K562 (cell line): ENCODE results near the gene MGST2. TPM values are rescaled to one million over a fixed set of nuclear protein-coding genes. Genes with fewer than 3 reads are reported as not detected.

Source experiments
- ATAC-seq: fragments of 200-7000 bp; cut with Tn5 transposase; 3 replicates; pipeline ENCODE4 v1.9.1; 2020; ENCODE audit warnings: moderate library complexity
- BruUV-seq: library from RNA; stranded (reverse); fragments of 400-500 nt; replicated peaks from 2 replicates; lab custom pipeline; 2021; lab: Mats Ljungman, UMichigan
- CTCF ChIA-PET: fragments of 300-600 bp; formaldehyde crosslinking; extraction: SDS; loops from one replicate; lab custom pipeline; 2021; ENCODE audit warnings: low intra/inter-chr PET ratio; lab: Yijun Ruan, JAX
- POLR2A ChIA-PET: fragments of 300-600, 350-650 bp; sonication (Branson Sonifier 250); formaldehyde crosslinking; extraction: SDS; loops from one replicate; lab custom pipeline; 2021; ENCODE audit warnings: antibody characterized with exemption, inconsistent platforms; lab: Yijun Ruan, JAX
- DNase-seq, 4 experiments: peaks; one replicate each; pipeline versions ENCODE4 v3.0.0 to v3.0.0-alpha.2; 2011 to 2018; ENCODE audit warnings: low spot score in 3 of 4, mixed read lengths in 3 of 4; ENCODE audit errors: extremely low read depth in 1 of 4
- FAIRE-seq: peaks from 2 replicates; lab custom pipeline; 2011; peaks lifted over from hg19 to GRCh38; lab: Jason Lieb, UNC
- H2AFZ ChIP-seq: 2 replicates; pipeline ENCODE4 v1.6.0; 2011; ENCODE audit warnings: low read depth, low read length, control low read depth, inconsistent platforms
- H3K27ac ChIP-seq: fragments of 200-600 bp; 3 replicates; pipeline ENCODE4 v1.8.0; 2011; ENCODE audit warnings: low read depth, mild to moderate bottlenecking, control low read depth, inconsistent platforms, low read length, moderate library complexity, mixed read lengths; ENCODE audit errors: extremely low read depth
- H3K27me3 ChIP-seq, 2 experiments: fragments of 300-600 bp in 1 of 2; 2 replicates in 1 of 2; 3 replicates in 1 of 2; pipeline versions ENCODE4 v1.6.0 to v1.8.0; 2011; ENCODE audit warnings: inconsistent platforms in 2 of 2, low read length in 2 of 2, mild to moderate bottlenecking in 1 of 2, mixed read lengths in 1 of 2, moderate library complexity in 1 of 2; ENCODE audit not compliant: control insufficient read depth in 2 of 2, insufficient read depth in 2 of 2
- H3K36me3 ChIP-seq: fragments of 300-600 bp; 3 replicates; pipeline ENCODE4 v1.8.0; 2011; ENCODE audit warnings: mild to moderate bottlenecking, low read length, inconsistent platforms; ENCODE audit not compliant: control insufficient read depth, insufficient read depth
- H3K4me1 ChIP-seq, 2 experiments: fragments of 200-600 bp in 1 of 2; replicated peaks in 1 of 2; 2 replicates in 1 of 2; 3 replicates in 1 of 2; pipeline versions ENCODE4 v1.5.1 to v1.8.0; 2011; ENCODE audit warnings: inconsistent platforms in 2 of 2, low read length in 2 of 2, mild to moderate bottlenecking in 1 of 2, mixed read lengths in 1 of 2, moderate library complexity in 1 of 2; ENCODE audit not compliant: control insufficient read depth in 2 of 2, insufficient read depth in 2 of 2
- H3K4me2 ChIP-seq: 2 replicates; pipeline ENCODE4 v1.6.1; 2011; ENCODE audit warnings: low read length, control low read depth, inconsistent platforms, mixed read lengths; ENCODE audit not compliant: insufficient read depth
- H3K4me3 ChIP-seq: fragments of 200-600 bp; sonication (generic), shearing (Covaris generic); 2 replicates; pipeline ENCODE4 v1.5.1; 2016; ENCODE audit warnings: control low read depth, inconsistent platforms
- H3K79me2 ChIP-seq: fragments of 200-600 bp; 3 replicates; pipeline ENCODE4 v1.8.0; 2011; ENCODE audit warnings: low read length, inconsistent platforms; ENCODE audit not compliant: control insufficient read depth, insufficient read depth
- H3K9ac ChIP-seq, 2 experiments: 2 replicates each; pipeline versions ENCODE4 v1.6.0 to v1.6.1; 2011; ENCODE audit warnings: low read depth in 2 of 2, low read length in 2 of 2, control low read depth in 1 of 2, inconsistent platforms in 1 of 2, mild to moderate bottlenecking in 1 of 2, mixed read lengths in 1 of 2; ENCODE audit not compliant: insufficient read depth in 1 of 2
- H3K9me1 ChIP-seq: one replicate; pipeline ENCODE4 v1.6.0; 2011; ENCODE audit warnings: inconsistent platforms, mild to moderate bottlenecking, low read length, moderate library complexity; ENCODE audit not compliant: control insufficient read depth, insufficient read depth
- H3K9me3 ChIP-seq: replicated peaks from 2 replicates; pipeline ENCODE4 v1.5.1; 2011; ENCODE audit warnings: low read depth, low read length, inconsistent platforms; ENCODE audit not compliant: control insufficient read depth, insufficient read depth
- H4K20me1 ChIP-seq: replicated peaks from 2 replicates; pipeline ENCODE4 v1.6.1; 2011; ENCODE audit warnings: low read length, inconsistent platforms, mixed read lengths; ENCODE audit not compliant: control insufficient read depth, insufficient read depth
- CEBPB ChIP-seq: fragments of 450-650 bp; IDR thresholded peaks from 2 replicates; pipeline ENCODE4 v1.6.1; 2016; ENCODE audit warnings: missing genetic modification characterization, missing compliant biosample characterization
- GTF2F1 ChIP-seq: IDR thresholded peaks from 2 replicates; pipeline ENCODE4 v1.6.1; 2011; ENCODE audit warnings: low read depth, low read length, improper control_type of control experiment
- RBM25 ChIP-seq: fragments of 200-400 bp; formaldehyde crosslinking; IDR thresholded peaks from 2 replicates; pipeline ENCODE4 v1.6.1; 2018; ENCODE audit warnings: low read length, low read depth, moderate library complexity; ENCODE audit not compliant: severe bottlenecking
- TBL1XR1 ChIP-seq, 2 experiments: IDR thresholded peaks; 2 replicates each; pipeline ENCODE4 v1.6.1; 2012; ENCODE audit warnings: improper control_type of control experiment in 2 of 2, low read length in 2 of 2, mild to moderate bottlenecking in 1 of 2
- ZNF134 ChIP-seq: fragments of 250-450 bp; sonication (Bioruptor Pico); conservative IDR thresholded peaks from 2 replicates; pipeline ENCODE4 v1.4.0; 2020
- ZNF707 ChIP-seq: fragments of 250-450 bp; sonication (Bioruptor Pico); conservative IDR thresholded peaks from 2 replicates; pipeline ENCODE4 v1.8.0; 2022; ENCODE audit warnings: inconsistent platforms, mild to moderate bottlenecking, moderate library complexity
- WGBS: fragments of 100-300 bp; shearing (Covaris generic); methylation state at CpG from one replicate; pipeline ENCODE4 v1.1.6; 2016; ENCODE audit warnings: low coverage, mixed read lengths; ENCODE audit not compliant: insufficient coverage; ENCODE audit errors: missing lambda C conversion rate; 5-methylcytosine and 5-hydroxymethylcytosine counted together
- in situ Hi-C: fragments of 300-500 bp; cut with MboI; formaldehyde crosslinking; loops from 4 replicates; pipeline ENCODE4 v1.15.0; 2018; ENCODE audit warnings: inconsistent platforms, mixed read lengths
- intact Hi-C: fragments of 100-400 bp; cut with micrococcal nuclease; formaldehyde crosslinking; loops from 2 replicates; pipeline ENCODE4 v1.14.2; 2022
- polyA plus RNA-seq, 8 experiments: library from polyadenylated mRNA; depleted of rRNA in 4 of 8; stranded (reverse) in 5 of 8; unstranded in 3 of 8; fragments of >200 nt; fragmentation: Nextera tagmentation in 2 of 8; fragmentation: Illumina TruSeq in 1 of 8; extraction: Ambion mirVana in 2 of 8; extraction: Trizol in 1 of 8; gene quantifications; 2 replicates each; pipeline versions ENCODE4 v1.2.1 to v1.2.3, GENCODE V29; 2011 to 2014; ENCODE audit warnings: inconsistent platforms in 1 of 8, missing spikeins in 1 of 8
- total RNA-seq, 7 experiments: library from RNA; depleted of rRNA in 6 of 7; stranded (reverse); fragments of >200 nt in 6 of 7; fragmentation: Illumina TruSeq in 2 of 7; extraction: Trizol in 2 of 7; gene quantifications; 2 replicates each; pipeline versions ENCODE4 v1.2.1 to v1.2.3, GENCODE V29; 2011 to 2021; ENCODE audit warnings: low replicate concordance in 1 of 7

The MGST2 gene
- total and polyA plus RNA-seq, 9 of the 15 experiments (the other 6 are each of a cell fraction or from before 2014, with no cell fraction given), result 38.7 to 115 (median 84.6) TPM

GRCh38 chr4:139675651-139676050 is 10.0 kb downstream of the MGST2 start:
- no peak for FAIRE-seq
- Histone ChIP-seq H3K4me1 (0 out of 5 replicates have a peak, but pooled peaks cover 0 to 1% of the 10 kb centered on the region in 2 experiments), H3K27ac (no peak overlapping the region), H3K9ac (no peak overlapping the region), H2AFZ (no peak overlapping the region), H3K4me3 (no peak overlapping the region), H3K9me1 (no peaks in the 10 kb centered on the region), H4K20me1 (no peaks in the 10 kb centered on the region; the same call in 1 of the 2 replicates), H3K79me2 (peaks cover 2% of the 10 kb centered on the region; the same call in 1 of the 3 replicates), H3K4me2 (no peak overlapping the region), H3K9me3 (no peaks in the 10 kb centered on the region), H3K36me3 (peaks cover 28% of the 10 kb centered on the region; the same call in 2 of the 3 replicates), H3K27me3 (no peaks in the 10 kb centered on the region)
- no TSS peak for BruUV-seq
- intact Hi-C loops (no loop called here), in situ Hi-C loops (no loop called here)
- 90% methylated on average over 9 of the region's 9 CpGs for WGBS
- no peak for DNase-seq
- POLR2A ChIA-PET, result interaction anchor here (1.5 kb wide), 1 partner anchor 9 kb away, joined by 6 read pairs; no protein-coding TSS in a partner anchor
- TF ChIP-seq CEBPB (tag) (peak; percentile 59), ZNF707 (CRISPR knock-in tag) (no peak), TBL1XR1 (IDR thresholded peaks at IDR 0.05; ENCODE audit: low read length in 2 of 2) (no peak)
- CTCF ChIA-PET, result no interaction called here
- ATAC-seq, result no peak

- Histone ChIP-seq H3K9me3 (no peaks in the 10 kb centered on the region), H3K9ac (no peak overlapping the region), H3K79me2 (0 out of 3 replicates have a peak, but pooled peaks cover 2% of the 10 kb centered on the region), H3K9me1 (no peaks in the 10 kb centered on the region), H3K4me3 (no peak overlapping the region), H3K27ac (no peak overlapping the region), H2AFZ (no peak overlapping the region)
- in situ Hi-C loops, result no loop called here
- BruUV-seq, result no TSS peak
- CTCF ChIA-PET, result no interaction called here
- TF ChIP-seq GTF2F1, result no peak
- TF ChIP-seq ZNF134 (CRISPR knock-in tag), result peak; percentile 94
- TF ChIP-seq RBM25, result peak; percentile 55
- TF ChIP-seq, all 486 proteins: peak for 2
- FAIRE-seq (no peak), DNase-seq (no peak), ATAC-seq (no peak)
- intact Hi-C loops, result no loop called here
- H3K36me3 ChIP-seq, result peaks cover 34% of the 10 kb centered on the region; the same call in 2 of the 3 replicates
- H3K4me1 ChIP-seq, result no peaks in the 10 kb centered on the region
- H4K20me1 ChIP-seq, result no peaks in the 10 kb centered on the region; the same call in 1 of the 2 replicates
- POLR2A ChIA-PET, result no interaction called here
- no peaks in the 10 kb centered on the region for H3K27me3 ChIP-seq
- H3K4me2 ChIP-seq, result no peak overlapping the region
- WGBS, result 90% methylated on average over 2 of the region's 2 CpGs
Observed at GRCh38 chr4:139676365-139676764, 10.7 kb downstream of the MGST2 start.
